A549 (cell line): ENCODE measurements around the gene PRSS8. TPM values are rescaled to one million over a fixed set of nuclear protein-coding genes. Genes with fewer than 3 reads are reported as not detected.

Experiments
- ATAC-seq, 2 experiments: fragments of 200-7000 bp in 1 of 2; fragments of >200 bp in 1 of 2; cut with Nextera tagmentation in 1 of 2; cut with Tn5 transposase in 1 of 2; 3 replicates each; pipeline versions ENCODE4 v1.8.0 to v1.9.1; 2018 to 2020; ENCODE audit warnings: mild to moderate bottlenecking in 1 of 2, moderate library complexity in 1 of 2
- CTCF ChIA-PET: fragments of 300-600 bp; sonication (Branson Sonifier 250); formaldehyde crosslinking; extraction: SDS; loops from one replicate; lab custom pipeline; 2021; ENCODE audit warnings: antibody characterized with exemption, inconsistent platforms; lab: Yijun Ruan, JAX
- POLR2A ChIA-PET: fragments of 350-600 bp; formaldehyde crosslinking; extraction: SDS; loops from one replicate; lab custom pipeline; 2021; ENCODE audit warnings: antibody characterized with exemption, inconsistent platforms; lab: Yijun Ruan, JAX
- DNase-seq, 2 experiments: peaks; one replicate each; pipeline versions ENCODE4 v3.0.0 to v3.0.0-alpha.2; 2011 to 2016; ENCODE audit warnings: low read depth in 1 of 2, low spot score in 1 of 2
- FAIRE-seq: peaks from 2 replicates; lab custom pipeline; 2011; peaks lifted over from hg19 to GRCh38; lab: Jason Lieb, UNC
- H3K27ac ChIP-seq, 2 experiments: fragments of >200 bp; sonication (Bioruptor Twin); formaldehyde crosslinking; 3 replicates each; pipeline ENCODE4 v1.5.1; 2016 to 2017
- H3K4me1 ChIP-seq: fragments of >200 bp; sonication (Bioruptor Twin); formaldehyde crosslinking; 3 replicates; pipeline ENCODE4 v1.6.1; 2016
- H3K4me2 ChIP-seq: fragments of >200 bp; sonication (Bioruptor Twin); formaldehyde crosslinking; 3 replicates; pipeline ENCODE4 v1.6.1; 2016
- H3K4me3 ChIP-seq: fragments of >200 bp; sonication (Bioruptor Twin); formaldehyde crosslinking; 3 replicates; pipeline ENCODE4 v1.5.1; 2016
- H3K9me3 ChIP-seq: fragments of >200 bp; sonication (Bioruptor Twin); formaldehyde crosslinking; 3 replicates; pipeline ENCODE4 v1.6.1; 2016
- BHLHE40 ChIP-seq: IDR thresholded peaks from 2 replicates; pipeline ENCODE4 v1.6.1; 2012; ENCODE audit warnings: low read depth, low read length, inconsistent platforms
- CBX8 ChIP-seq: fragments of 200-600 bp; sonication (generic); IDR thresholded peaks from 2 replicates; pipeline ENCODE4 v1.6.1; 2016
- CHD4 ChIP-seq: fragments of 200-600 bp; sonication (generic); IDR thresholded peaks from 2 replicates; pipeline ENCODE4 v1.6.1; 2016; ENCODE audit warnings: antibody characterized with exemption, mild to moderate bottlenecking, borderline replicate concordance
- EHMT2 ChIP-seq: fragments of 200-600 bp; sonication (generic); IDR thresholded peaks from 2 replicates; pipeline ENCODE4 v1.6.1; 2016; ENCODE audit warnings: antibody characterized with exemption, low read depth, mild to moderate bottlenecking, moderate library complexity
- EP300 ChIP-seq, 2 experiments: fragments of >200 bp; sonication (Bioruptor Twin); formaldehyde crosslinking; IDR thresholded peaks; 2 replicates in 1 of 2; 3 replicates in 1 of 2; pipeline ENCODE4 v1.6.1; 2016 to 2017
- FOSL2 ChIP-seq, 2 experiments: fragments of 450-650 bp in 1 of 2; fragments of >200 bp in 1 of 2; sonication (Bioruptor Twin) in 1 of 2; formaldehyde crosslinking; IDR thresholded peaks; 2 replicates each; pipeline versions ENCODE4 v1.5.0 to v1.6.1; 2016 to 2020; ENCODE audit warnings: mild to moderate bottlenecking in 1 of 2, moderate library complexity in 1 of 2
- GATA3 ChIP-seq: IDR thresholded peaks from 2 replicates; pipeline ENCODE4 v1.6.1; 2012; ENCODE audit warnings: borderline replicate concordance
- HOXB13 ChIP-seq: fragments of 250-450 bp; sonication (Bioruptor Pico); IDR thresholded peaks from 2 replicates; pipeline ENCODE4 v1.5.0; 2020; ENCODE audit warnings: low read depth, mild to moderate bottlenecking, moderate library complexity
- JUN ChIP-seq, 2 experiments: fragments of >200 bp; sonication (Bioruptor Twin); formaldehyde crosslinking; IDR thresholded peaks; 2 replicates in 1 of 2; 3 replicates in 1 of 2; pipeline ENCODE4 v1.6.1; 2016 to 2017
- MAFK ChIP-seq: fragments of 450-650 bp; IDR thresholded peaks from 2 replicates; pipeline ENCODE4 v1.6.1; 2014; ENCODE audit not compliant: partially characterized antibody
- RFX5 ChIP-seq: fragments of 450-650 bp; IDR thresholded peaks from 2 replicates; pipeline ENCODE4 v1.7.1; 2014; ENCODE audit warnings: antibody characterized with exemption, mild to moderate bottlenecking, moderate library complexity
- SREBF2 ChIP-seq: fragments of 450-650 bp; IDR thresholded peaks from 2 replicates; pipeline ENCODE4 v1.6.1; 2014; ENCODE audit warnings: mild to moderate bottlenecking, moderate library complexity
- TFCP2L1 ChIP-seq: fragments of 250-450 bp; sonication (Bioruptor Pico); IDR thresholded peaks from 2 replicates; pipeline ENCODE4 v1.5.0; 2021; ENCODE audit warnings: mild to moderate bottlenecking
- ZFP36 ChIP-seq: fragments of 450-650 bp; IDR thresholded peaks from 2 replicates; pipeline ENCODE4 v1.6.1; 2014; ENCODE audit warnings: borderline replicate concordance; ENCODE audit not compliant: partially characterized antibody
- WGBS: methylation state at CpG from one replicate; pipeline ENCODE4 v1.1.6; 2017; ENCODE audit errors: missing lambda C conversion rate; 5-methylcytosine and 5-hydroxymethylcytosine counted together
- polyA plus RNA-seq, 4 experiments: library from polyadenylated mRNA; depleted of rRNA in 3 of 4; stranded (reverse); fragments of >200 nt; fragmentation: RNase III in 1 of 4; extraction: RNeasy Plus Mini Kit Qiagen cat#74134 plus additional on column Dnase treatment in 1 of 4; gene quantifications; 2 replicates in 3 of 4; 3 replicates in 1 of 4; pipeline ENCODE4 v1.2.3, GENCODE V29; 2011 to 2017
- TF ChIP-seq, protein P1 (sequence below): fragments of 250-450 bp; sonication (Bioruptor Pico); IDR thresholded peaks from 2 replicates; pipeline ENCODE4 v1.5.0; 2021; ENCODE audit warnings: mild to moderate bottlenecking, moderate library complexity, borderline replicate concordance
- TF ChIP-seq, protein P2 (sequence below): IDR thresholded peaks from 2 replicates; pipeline ENCODE4 v1.6.1; 2012
- TF ChIP-seq, protein P3 (sequence below): fragments of >200 bp; sonication (Bioruptor Twin); formaldehyde crosslinking; IDR thresholded peaks from 3 replicates; pipeline ENCODE4 v1.5.1; 2016
- TF ChIP-seq, protein P4 (sequence below): fragments of 450-650 bp; IDR thresholded peaks from 2 replicates; pipeline ENCODE4 v1.6.1; 2014; ENCODE audit warnings: antibody characterized with exemption

The PRSS8 gene
- polyA plus RNA-seq, 2 of the 4 experiments (the other 2 are of a cell fraction), result 0.08 to 0.09 TPM

DNA sequence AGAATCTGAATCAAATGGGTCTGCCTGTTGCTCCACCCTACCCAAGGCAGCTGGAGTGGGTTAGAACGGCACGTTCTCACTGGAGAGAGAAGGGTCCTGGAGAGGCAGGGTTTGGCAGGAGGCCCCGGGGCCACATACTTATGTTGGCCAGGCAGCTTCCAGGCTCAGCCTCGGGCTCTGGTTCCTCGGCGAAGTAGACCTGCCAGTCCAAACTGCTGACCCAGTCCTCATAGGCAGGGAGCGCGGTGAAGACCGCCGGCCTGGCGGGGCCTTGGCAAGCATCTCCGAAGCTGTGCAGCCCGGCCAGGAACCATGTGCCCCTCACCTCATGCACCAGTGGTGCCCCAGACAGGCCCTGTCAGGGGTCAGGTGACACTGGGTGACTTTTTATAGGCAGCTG lies 51.5 kb downstream of the PRSS8 start (continued):
- TF ChIP-seq, protein P1, sequence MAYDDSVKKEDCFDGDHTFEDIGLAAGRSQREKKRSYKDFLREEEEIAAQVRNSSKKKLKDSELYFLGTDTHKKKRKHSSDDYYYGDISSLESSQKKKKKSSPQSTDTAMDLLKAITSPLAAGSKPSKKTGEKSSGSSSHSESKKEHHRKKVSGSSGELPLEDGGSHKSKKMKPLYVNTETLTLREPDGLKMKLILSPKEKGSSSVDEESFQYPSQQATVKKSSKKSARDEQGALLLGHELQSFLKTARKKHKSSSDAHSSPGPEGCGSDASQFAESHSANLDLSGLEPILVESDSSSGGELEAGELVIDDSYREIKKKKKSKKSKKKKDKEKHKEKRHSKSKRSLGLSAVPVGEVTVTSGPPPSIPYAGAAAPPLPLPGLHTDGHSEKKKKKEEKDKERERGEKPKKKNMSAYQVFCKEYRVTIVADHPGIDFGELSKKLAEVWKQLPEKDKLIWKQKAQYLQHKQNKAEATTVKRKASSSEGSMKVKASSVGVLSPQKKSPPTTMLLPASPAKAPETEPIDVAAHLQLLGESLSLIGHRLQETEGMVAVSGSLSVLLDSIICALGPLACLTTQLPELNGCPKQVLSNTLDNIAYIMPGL (CRISPR knock-in tag), result no peak
- TF ChIP-seq ZFP36 (no peak), BHLHE40 (no peak)

DNA sequence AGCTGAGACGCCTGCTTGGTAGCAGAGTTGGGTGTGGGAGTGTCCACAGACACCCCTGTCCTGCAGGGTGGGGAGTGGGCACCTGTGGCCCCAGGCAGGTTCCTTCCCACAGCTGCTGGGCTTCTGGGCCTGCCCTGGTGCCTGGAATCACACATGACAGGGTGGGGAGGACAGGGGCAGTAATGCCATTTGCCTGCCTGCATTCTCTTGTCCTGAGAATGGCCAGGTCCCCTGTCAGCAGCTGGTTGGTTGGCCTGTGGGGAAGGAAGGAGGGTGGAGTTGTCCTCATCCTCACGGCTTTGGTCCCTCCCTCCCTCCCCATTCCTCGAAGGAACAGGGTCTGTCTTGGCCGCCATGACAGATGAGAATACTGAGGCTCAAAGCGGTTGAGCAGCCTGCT lies 52.0 kb downstream of the PRSS8 start:
- Histone ChIP-seq H3K4me2 (no peak overlapping the region), H3K4me1 (no peaks in the 10 kb centered on the region), H3K4me3 (no peak overlapping the region), H3K9me3 (no peaks in the 10 kb centered on the region), H3K27ac (no peak overlapping the region)
- TF ChIP-seq TFCP2L1 (CRISPR knock-in tag) (no peak), SREBF2 (no peak), ZFP36 (no peak), MAFK (no peak), HOXB13 (no peak), CBX8 (no peak), FOSL2 (IDR thresholded peaks at IDR 0.05) (no peak), FOSL2 (CRISPR knock-in tag; IDR thresholded peaks at IDR 0.05) (no peak), EHMT2 (no peak), GATA3 (no peak), EP300 (IDR thresholded peaks at IDR 0.05) (no peak), CHD4 (no peak), RFX5 (no peak), BHLHE40 (no peak), JUN (IDR thresholded peaks at IDR 0.05) (no peak)
- TF ChIP-seq, protein P1 (CRISPR knock-in tag), result no peak
- TF ChIP-seq, protein P2, sequence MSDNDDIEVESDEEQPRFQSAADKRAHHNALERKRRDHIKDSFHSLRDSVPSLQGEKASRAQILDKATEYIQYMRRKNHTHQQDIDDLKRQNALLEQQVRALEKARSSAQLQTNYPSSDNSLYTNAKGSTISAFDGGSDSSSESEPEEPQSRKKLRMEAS, result no peak
- TF ChIP-seq, protein P3, sequence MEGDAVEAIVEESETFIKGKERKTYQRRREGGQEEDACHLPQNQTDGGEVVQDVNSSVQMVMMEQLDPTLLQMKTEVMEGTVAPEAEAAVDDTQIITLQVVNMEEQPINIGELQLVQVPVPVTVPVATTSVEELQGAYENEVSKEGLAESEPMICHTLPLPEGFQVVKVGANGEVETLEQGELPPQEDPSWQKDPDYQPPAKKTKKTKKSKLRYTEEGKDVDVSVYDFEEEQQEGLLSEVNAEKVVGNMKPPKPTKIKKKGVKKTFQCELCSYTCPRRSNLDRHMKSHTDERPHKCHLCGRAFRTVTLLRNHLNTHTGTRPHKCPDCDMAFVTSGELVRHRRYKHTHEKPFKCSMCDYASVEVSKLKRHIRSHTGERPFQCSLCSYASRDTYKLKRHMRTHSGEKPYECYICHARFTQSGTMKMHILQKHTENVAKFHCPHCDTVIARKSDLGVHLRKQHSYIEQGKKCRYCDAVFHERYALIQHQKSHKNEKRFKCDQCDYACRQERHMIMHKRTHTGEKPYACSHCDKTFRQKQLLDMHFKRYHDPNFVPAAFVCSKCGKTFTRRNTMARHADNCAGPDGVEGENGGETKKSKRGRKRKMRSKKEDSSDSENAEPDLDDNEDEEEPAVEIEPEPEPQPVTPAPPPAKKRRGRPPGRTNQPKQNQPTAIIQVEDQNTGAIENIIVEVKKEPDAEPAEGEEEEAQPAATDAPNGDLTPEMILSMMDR, result no peak
- TF ChIP-seq, protein P4, sequence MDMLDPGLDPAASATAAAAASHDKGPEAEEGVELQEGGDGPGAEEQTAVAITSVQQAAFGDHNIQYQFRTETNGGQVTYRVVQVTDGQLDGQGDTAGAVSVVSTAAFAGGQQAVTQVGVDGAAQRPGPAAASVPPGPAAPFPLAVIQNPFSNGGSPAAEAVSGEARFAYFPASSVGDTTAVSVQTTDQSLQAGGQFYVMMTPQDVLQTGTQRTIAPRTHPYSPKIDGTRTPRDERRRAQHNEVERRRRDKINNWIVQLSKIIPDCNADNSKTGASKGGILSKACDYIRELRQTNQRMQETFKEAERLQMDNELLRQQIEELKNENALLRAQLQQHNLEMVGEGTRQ, result no peak
- 72% methylated on average over 4 of the region's 5 CpGs for WGBS
- no peak for ATAC-seq
- no peak for DNase-seq
- CTCF ChIA-PET, result interaction anchor here (0.9 to 3.8 kb wide), 2 partner anchors 59 to 99 kb away, joined by 4 to 17 read pairs; partner anchors contain the start of gene HSD3B7
- POLR2A ChIA-PET, result interaction anchor here (1.9 kb wide), 1 partner anchor 34 kb away, joined by 6 read pairs; the partner anchor contains the start of gene KAT8
- FAIRE-seq, result no peak
